ENCODE data around the gene JMY.

JMY gene

GRCh38 chr5:79235634-79236361 lies at the start of gene JMY:
JMY (plus strand) TSS chr5:79236131; CDS start chr5:79236651, 520 bp downstream.
- DNase-seq (ENCODE audit: low spot score), result peak; percentile 83

GRCh38 chr5:79186455-79186854 lies 49.5 kb upstream of the JMY start:
- no peak for DNase-seq (ENCODE audit: low spot score)

GRCh38 chr5:79189439-79190234 lies 46.3 kb upstream of the JMY start:
- DNase-seq (ENCODE audit: low spot score), result peak; percentile 2

- no peak for DNase-seq (ENCODE audit: low spot score)
Observed at GRCh38 chr5:79190235-79190529, 45.7 kb upstream of the JMY start.

- DNase-seq (ENCODE audit: low spot score), result no peak
Observed at GRCh38 chr5:79191457-79191856, 44.5 kb upstream of the JMY start.

GRCh38 chr5:79193643-79194042 lies 42.3 kb upstream of the JMY start:
- no peak for DNase-seq (ENCODE audit: low spot score)

- no peak for DNase-seq (ENCODE audit: low spot score)
Observed at GRCh38 chr5:79200573-79201183, 35.3 kb upstream of the JMY start.

- no peak for DNase-seq (ENCODE audit: low spot score)
Observed at GRCh38 chr5:79201206-79201605, 34.7 kb upstream of the JMY start.

GRCh38 chr5:79202076-79202475 lies 33.9 kb upstream of the JMY start:
- no peak for DNase-seq (ENCODE audit: low spot score)

- DNase-seq (ENCODE audit: low spot score), result no peak
Observed at GRCh38 chr5:79205965-79206364, 30.0 kb upstream of the JMY start.

- DNase-seq (ENCODE audit: low spot score), result no peak
Observed at GRCh38 chr5:79206541-79206940, 29.4 kb upstream of the JMY start.

GRCh38 chr5:79209505-79209904 lies 26.4 kb upstream of the JMY start:
- no peak for DNase-seq (ENCODE audit: low spot score)

GRCh38 chr5:79224286-79224984 lies 11.5 kb upstream of the JMY start:
- no peak for DNase-seq (ENCODE audit: low spot score)

- no peak for DNase-seq (ENCODE audit: low spot score)
Observed at GRCh38 chr5:79225026-79225425, 10.9 kb upstream of the JMY start.

GRCh38 chr5:79225441-79225840 lies 10.5 kb upstream of the JMY start:
- DNase-seq (ENCODE audit: low spot score), result no peak

- no peak for DNase-seq (ENCODE audit: low spot score)
Observed at GRCh38 chr5:79227484-79228025, 8.4 kb upstream of the JMY start.

- DNase-seq (ENCODE audit: low spot score), result no peak
Observed at GRCh38 chr5:79229357-79230174, 6.4 kb upstream of the JMY start.

- peak; percentile 11 for DNase-seq (ENCODE audit: low spot score)
Observed at GRCh38 chr5:79235261-79235633, 684 bp upstream of the JMY start.

GRCh38 chr5:79236362-79236969 lies 535 bp downstream of the JMY start:
- no peak for DNase-seq (ENCODE audit: low spot score)

GRCh38 chr5:79236970-79237739 lies 1.2 kb downstream of the JMY start:
- DNase-seq (ENCODE audit: low spot score), result peak; percentile 23

All from globus pallidus (tissue), 1 donor.